Gastrocnemius medialis (tissue), 4 donors: ENCODE measurements around the gene GABBR2. TPM values are rescaled to one million over a fixed set of nuclear protein-coding genes. Genes with fewer than 3 reads are reported as not detected.
"Not testable (repeated sequence)": the region's sequence is repeated elsewhere in the genome, so short reads cannot be mapped to it uniquely, and the experiment has no call there.

Experiments used
- ATAC-seq, 2 donors: fragments of 150-250 bp; one replicate each; pipeline ENCODE4 v1.9.1; 2016
- DNase-seq, 2 donors: peaks; one replicate each; pipeline ENCODE4 v3.0.0-alpha.2; 2019
- H3K27ac ChIP-seq, 4 donors: fragments of 200-600 bp; sonication (generic); 1 replicate in 1 of 4; 2 replicates in 3 of 4; pipeline ENCODE4 v1.5.1; 2016 to 2018; ENCODE audit warnings: mild to moderate bottlenecking in 2 of 4, moderate library complexity in 1 of 4
- H3K27me3 ChIP-seq, 3 donors: fragments of 200-600 bp; sonication (generic) in 2 of 3; 1 replicate in 1 of 3; 2 replicates in 2 of 3; pipeline versions ENCODE4 v1.5.1 to v1.6.0; 2016 to 2019; ENCODE audit warnings: mild to moderate bottlenecking in 1 of 3, moderate library complexity in 1 of 3
- H3K36me3 ChIP-seq, 2 donors: fragments of 200-600 bp; sonication (generic) in 1 of 2; one replicate each; pipeline ENCODE4 v1.5.1; 2017 to 2018
- H3K4me1 ChIP-seq, 2 donors: fragments of 200-600 bp; sonication (generic) in 1 of 2; one replicate each; pipeline ENCODE4 v1.5.1; 2016 to 2017; ENCODE audit warnings: mild to moderate bottlenecking in 2 of 2
- H3K4me3 ChIP-seq, 4 donors: fragments of 200-600 bp; sonication (generic) in 3 of 4; 1 replicate in 1 of 4; 2 replicates in 3 of 4; pipeline ENCODE4 v1.5.1; 2016 to 2019; ENCODE audit warnings: mild to moderate bottlenecking in 2 of 4
- H3K9me3 ChIP-seq, 3 donors: fragments of 200-600 bp; sonication (generic) in 2 of 3; 1 replicate in 1 of 3; 2 replicates in 2 of 3; pipeline ENCODE4 v1.5.1; 2016 to 2019
- POLR2A ChIP-seq, 2 donors: fragments of 450-650 bp; IDR thresholded peaks; one replicate each; pipeline ENCODE4 v1.6.1; 2017; ENCODE audit warnings: antibody characterized with exemption in 2 of 2, mild to moderate bottlenecking in 2 of 2, moderate library complexity in 2 of 2
- in situ Hi-C, 4 donors: fragments of 200-750 bp; cut with MboI; loops; one replicate each; pipeline versions ENCODE4 v1.15.0 to v1.8.0; 2017; ENCODE audit warnings: low sequenced_read_pairs in 4 of 4
- intact Hi-C: fragments of 100-400 bp; cut with DNase I; formaldehyde crosslinking; loops from one replicate; pipeline ENCODE4 v1.15.1; 2023; ENCODE audit warnings: low total_unique reads
- total RNA-seq, 4 donors: library from RNA; depleted of rRNA; stranded (reverse); fragments of >200 nt; gene quantifications; one replicate each; pipeline versions ENCODE4 v1.1.0 to v1.2.3, GENCODE V29; 2016
- TF ChIP-seq, protein P1 (sequence below), 5 experiments: fragments of 450-650 bp in 3 of 5; fragments of 200-600 bp in 2 of 5; sonication (generic) in 2 of 5; IDR thresholded peaks in 4 of 5; conservative IDR thresholded peaks in 1 of 5; 1 replicate in 4 of 5; 2 replicates in 1 of 5; pipeline ENCODE4 v1.5.1; 2016 to 2019; ENCODE audit warnings: antibody characterized with exemption in 5 of 5, mild to moderate bottlenecking in 3 of 5, moderate library complexity in 3 of 5

Gene GABBR2
- total RNA-seq, 4 donors from 2014 or later, result 0.46 to 0.80 TPM; not detected in 2

DNA sequence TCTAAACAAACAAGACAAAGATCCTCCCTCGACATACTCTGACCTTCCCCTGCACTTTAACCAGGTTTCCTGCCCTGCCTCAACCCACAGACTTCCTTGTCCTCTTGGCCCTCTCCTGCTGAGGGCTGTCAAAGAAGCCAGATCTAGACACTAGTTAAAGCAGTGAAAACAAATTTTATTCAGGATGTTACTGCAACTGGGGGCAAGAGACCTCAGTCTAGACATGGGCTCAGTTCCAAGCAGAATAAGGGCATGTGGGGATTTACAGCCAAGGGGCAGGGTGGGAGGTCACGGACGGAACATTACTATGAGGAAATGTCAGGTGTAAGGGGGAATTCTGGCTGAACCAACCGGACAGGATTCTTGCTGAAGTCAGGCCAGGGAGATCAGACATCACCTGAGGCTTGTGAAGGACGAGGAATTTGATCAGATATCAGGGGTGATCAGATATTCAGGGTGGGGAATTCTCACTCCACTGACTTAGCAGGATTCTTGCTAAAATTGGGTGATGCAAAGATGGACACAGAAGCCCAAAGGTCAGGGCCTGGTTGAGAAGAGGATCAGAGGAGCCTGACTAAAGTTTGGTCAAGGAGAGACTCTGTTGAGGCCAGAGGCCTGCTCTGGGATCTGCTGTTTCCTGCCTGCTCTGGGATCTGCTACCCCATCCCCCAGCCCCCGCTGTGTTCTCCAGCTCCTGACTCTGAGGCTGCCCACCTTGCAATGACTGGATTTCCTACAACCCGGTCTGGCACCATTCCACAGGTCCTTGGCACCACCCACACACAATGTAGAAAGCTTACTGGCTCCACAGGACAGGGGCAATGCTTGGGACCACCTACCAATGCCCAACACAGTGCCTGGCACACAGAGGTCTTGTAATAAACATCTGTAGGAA is 21.5 kb downstream of the GABBR2 start:
- DNase-seq, result no peak
- Histone ChIP-seq H3K9me3 (no peaks in the 10 kb centered on the region), H3K27ac (no peak overlapping the region), H3K4me3 (no peak overlapping the region), H3K27me3 (no peaks in the 10 kb centered on the region), H3K4me1 (no peaks in the 10 kb centered on the region), H3K36me3 (no peaks in the 10 kb centered on the region)
- no peak for TF ChIP-seq POLR2A (IDR thresholded peaks at IDR 0.05)
- TF ChIP-seq, protein P1, sequence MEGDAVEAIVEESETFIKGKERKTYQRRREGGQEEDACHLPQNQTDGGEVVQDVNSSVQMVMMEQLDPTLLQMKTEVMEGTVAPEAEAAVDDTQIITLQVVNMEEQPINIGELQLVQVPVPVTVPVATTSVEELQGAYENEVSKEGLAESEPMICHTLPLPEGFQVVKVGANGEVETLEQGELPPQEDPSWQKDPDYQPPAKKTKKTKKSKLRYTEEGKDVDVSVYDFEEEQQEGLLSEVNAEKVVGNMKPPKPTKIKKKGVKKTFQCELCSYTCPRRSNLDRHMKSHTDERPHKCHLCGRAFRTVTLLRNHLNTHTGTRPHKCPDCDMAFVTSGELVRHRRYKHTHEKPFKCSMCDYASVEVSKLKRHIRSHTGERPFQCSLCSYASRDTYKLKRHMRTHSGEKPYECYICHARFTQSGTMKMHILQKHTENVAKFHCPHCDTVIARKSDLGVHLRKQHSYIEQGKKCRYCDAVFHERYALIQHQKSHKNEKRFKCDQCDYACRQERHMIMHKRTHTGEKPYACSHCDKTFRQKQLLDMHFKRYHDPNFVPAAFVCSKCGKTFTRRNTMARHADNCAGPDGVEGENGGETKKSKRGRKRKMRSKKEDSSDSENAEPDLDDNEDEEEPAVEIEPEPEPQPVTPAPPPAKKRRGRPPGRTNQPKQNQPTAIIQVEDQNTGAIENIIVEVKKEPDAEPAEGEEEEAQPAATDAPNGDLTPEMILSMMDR (IDR thresholded peaks at IDR 0.05 in 4 of 5, conservative IDR thresholded peaks at IDR 0.05 in 1 of 5), result no peak
- ATAC-seq, result no peak
- intact Hi-C loops (no loop called here), in situ Hi-C loops (no loop called here)

DNA sequence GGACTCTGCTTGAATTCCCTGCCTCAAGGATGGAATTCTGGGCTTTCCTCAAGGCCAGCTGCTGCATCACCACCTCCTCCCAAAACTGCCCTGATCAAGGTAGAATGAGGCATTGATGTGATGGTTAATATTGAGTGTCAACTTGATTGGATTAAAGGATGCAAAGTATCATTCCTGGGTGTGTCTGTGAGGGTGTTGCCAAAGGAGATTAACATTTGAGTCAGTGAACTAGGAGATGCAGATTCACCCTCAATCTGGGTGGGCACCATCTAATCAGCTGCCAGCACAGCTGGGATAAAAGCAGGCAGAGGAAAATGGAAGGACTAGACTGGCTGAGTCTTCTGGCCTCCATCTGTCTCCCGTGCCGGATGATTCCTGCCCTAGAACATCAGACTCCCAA is 23.9 kb downstream of the GABBR2 start:
- H3K36me3 ChIP-seq, H3K27me3 ChIP-seq, ATAC-seq, H3K27ac ChIP-seq, H3K9me3 ChIP-seq, H3K4me3 ChIP-seq, in situ Hi-C loops, intact Hi-C loops, DNase-seq, H3K4me1 ChIP-seq: not testable (repeated sequence)

DNA sequence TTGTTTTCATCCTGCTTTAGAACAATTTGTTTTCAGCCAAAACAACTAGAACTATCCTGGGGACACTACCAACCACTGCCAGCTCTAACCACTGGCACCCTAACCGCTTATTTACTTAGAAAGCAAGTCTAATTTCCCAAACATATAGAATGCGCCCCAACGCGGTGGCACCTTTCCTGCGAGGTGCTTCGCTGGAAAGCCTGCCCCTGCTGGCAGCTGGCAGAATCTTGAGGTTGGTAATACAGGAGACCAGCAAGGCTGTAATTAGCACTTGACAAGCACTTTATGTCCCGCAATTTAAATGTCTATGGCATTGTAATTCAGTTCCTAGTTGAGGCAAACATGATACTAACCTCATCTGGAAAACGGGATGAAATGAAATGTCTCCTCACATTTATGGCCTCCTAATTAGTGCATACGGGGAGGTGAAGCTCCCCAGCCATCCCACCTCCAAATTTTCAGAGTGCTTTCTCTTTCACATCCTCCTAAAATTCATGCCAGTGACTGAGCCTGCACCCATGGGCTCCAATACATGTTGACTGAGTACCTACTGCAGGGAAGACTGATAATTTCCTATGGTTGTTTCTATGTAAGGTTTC is 30.4 kb downstream of the GABBR2 start:
- Histone ChIP-seq H3K4me3 (no peak overlapping the region), H3K9me3 (no peaks in the 10 kb centered on the region), H3K27ac (no peak overlapping the region), H3K36me3 (no peaks in the 10 kb centered on the region), H3K4me1 (no peaks in the 10 kb centered on the region), H3K27me3 (no peaks in the 10 kb centered on the region)
- ATAC-seq (no peak), DNase-seq (no peak)
- no peak for TF ChIP-seq POLR2A (IDR thresholded peaks at IDR 0.05)
- TF ChIP-seq, protein P1 (IDR thresholded peaks at IDR 0.05 in 4 of 5, conservative IDR thresholded peaks at IDR 0.05 in 1 of 5), result no peak
- intact Hi-C loops, result no loop called here
- in situ Hi-C loops, result no loop called here

DNA sequence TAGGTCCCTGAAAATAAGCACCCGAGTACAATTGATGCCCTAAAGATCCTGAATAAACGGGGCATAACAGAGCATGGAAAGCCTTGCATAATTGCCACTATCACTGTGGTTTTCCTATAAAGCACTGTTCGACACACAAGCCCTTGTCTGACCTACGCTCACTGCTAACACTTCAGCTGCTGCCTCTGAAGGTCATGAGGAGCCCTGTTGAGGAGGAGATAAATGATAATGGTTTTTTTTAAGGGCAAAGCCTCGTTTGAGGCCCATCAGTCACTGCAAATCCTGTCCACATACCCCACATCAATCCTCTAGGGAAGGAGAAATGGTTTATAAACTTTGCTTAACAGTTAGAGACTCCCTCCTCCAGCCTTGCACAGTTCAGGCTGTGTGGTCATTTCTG is 35.1 kb downstream of the GABBR2 start:
- H3K27ac ChIP-seq, result no peak overlapping the region
- no peaks in the 10 kb centered on the region for H3K4me1 ChIP-seq
- in situ Hi-C loops (no loop called here), intact Hi-C loops (no loop called here)
- H3K36me3 ChIP-seq, result no peaks in the 10 kb centered on the region
- H3K4me3 ChIP-seq, result no peak overlapping the region
- H3K27me3 ChIP-seq, result no peaks in the 10 kb centered on the region
- no peak for DNase-seq
- no peaks in the 10 kb centered on the region for H3K9me3 ChIP-seq
- TF ChIP-seq, protein P1 (IDR thresholded peaks at IDR 0.05 in 4 of 5, conservative IDR thresholded peaks at IDR 0.05 in 1 of 5), result no peak
- no peak for TF ChIP-seq POLR2A (IDR thresholded peaks at IDR 0.05)
- no peak for ATAC-seq

DNA sequence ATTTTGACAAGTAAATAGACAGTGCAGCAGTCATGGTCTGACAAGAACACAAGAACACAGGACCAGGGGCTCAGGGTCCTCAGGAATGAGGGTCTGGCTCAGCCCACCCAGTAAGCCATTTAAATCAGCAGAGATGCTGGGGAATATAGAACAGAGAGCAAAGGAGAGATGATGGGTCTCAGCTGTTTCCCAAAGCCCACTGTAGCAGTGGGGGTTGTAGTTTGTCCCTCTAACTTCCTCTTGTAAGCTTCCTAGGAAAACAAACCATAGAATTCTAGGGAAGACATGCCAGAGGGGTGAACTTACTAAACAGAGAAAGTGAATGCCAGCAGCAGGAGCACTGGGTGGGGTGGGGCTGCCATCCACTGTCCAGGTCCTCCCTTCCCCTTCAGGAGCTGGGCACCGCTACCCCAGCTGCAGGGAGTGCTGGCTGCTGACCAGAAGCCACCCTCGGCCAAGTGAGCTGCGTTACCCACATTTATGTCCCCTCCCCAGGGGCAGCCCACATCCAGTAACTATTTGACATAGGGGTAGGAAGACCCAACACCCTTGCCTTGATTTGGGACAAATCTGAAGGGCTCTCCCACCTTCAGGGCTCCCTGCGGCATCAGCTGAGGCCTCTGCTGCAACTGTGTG is 41.6 kb downstream of the GABBR2 start:
- Histone ChIP-seq H3K27ac (no peak overlapping the region), H3K27me3 (no peaks in the 10 kb centered on the region), H3K36me3 (no peaks in the 10 kb centered on the region), H3K4me3 (no peak overlapping the region), H3K4me1 (no peaks in the 10 kb centered on the region), H3K9me3 (no peaks in the 10 kb centered on the region)
- in situ Hi-C loops (no loop called here), intact Hi-C loops (no loop called here)
- DNase-seq (no peak), ATAC-seq (no peak)
- no peak for TF ChIP-seq POLR2A (IDR thresholded peaks at IDR 0.05)
- TF ChIP-seq, protein P1 (IDR thresholded peaks at IDR 0.05 in 4 of 5, conservative IDR thresholded peaks at IDR 0.05 in 1 of 5), result no peak
